Measurements from ENCODE around the gene MAP2K2. TPM values are rescaled to one million over a fixed set of nuclear protein-coding genes. Genes with fewer than 3 reads are reported as not detected.
A peak's percentile ranks its signal among the peaks of the same experiment; 100 is the strongest.
"Not testable (repeated sequence)": the region's sequence is repeated elsewhere in the genome, so short reads cannot be mapped to it uniquely, and the experiment has no call there.

MAP2K2 gene
- total RNA-seq = 100 to 1,000 TPM; 211 to 260 TPM

- Histone ChIP-seq H3K36me3 (no peaks in the 10 kb centered on the region), H3K27ac (peak within 1 kb of the TSS; percentile 26), H3K4me1 (peaks cover 4% of the 10 kb centered on the region), H3K9me3 (no peaks in the 10 kb centered on the region), H3K9ac (ENCODE audit: low read depth in 2 of 2, low read length in 2 of 2) (peak within 1 kb of the TSS; percentile 88 to 97), H3K27me3 (no peaks in the 10 kb centered on the region), H3K4me3 (peak within 1 kb of the TSS; percentile 71)
- intact Hi-C loops (cut with DNase I) = no loop called here
- no peak for TF ChIP-seq CTCF (IDR thresholded peaks at IDR 0.05)
- DNase-seq = peak; percentile 96
Measured at GRCh38 chr19:4123615-4124568, at the start of gene MAP2K2. MAP2K2 (minus strand) TSS chr19:4124122; CDS start chr19:4123875, 247 bp downstream.

GRCh38 chr19:4172861-4173473 is 49.0 kb upstream of the MAP2K2 start:
- Histone ChIP-seq H3K27ac (peak overlapping the region; percentile 53), H3K9me3 (no peaks in the 10 kb centered on the region), H3K9ac (ENCODE audit: low read depth in 2 of 2, low read length in 2 of 2) (no peak overlapping the region), H3K36me3 (no peaks in the 10 kb centered on the region), H3K27me3 (peaks cover 4% of the 10 kb centered on the region), H3K4me3 (no peak overlapping the region), H3K4me1 (peaks cover 7% of the 10 kb centered on the region)
- peak; percentile 82 for DNase-seq
- intact Hi-C loops (cut with DNase I) = no loop called here
- no peak for TF ChIP-seq CTCF (IDR thresholded peaks at IDR 0.05)

- no peak overlapping the region for H3K4me3 ChIP-seq
- TF ChIP-seq CTCF (IDR thresholded peaks at IDR 0.05) = no peak
- H3K4me1 ChIP-seq = peaks cover 7% of the 10 kb centered on the region
- H3K36me3 ChIP-seq = no peaks in the 10 kb centered on the region
- H3K9ac ChIP-seq (ENCODE audit: low read depth in 2 of 2, low read length in 2 of 2) = no peak overlapping the region
- peaks cover 4% of the 10 kb centered on the region for H3K27me3 ChIP-seq
- DNase-seq = no peak
- intact Hi-C loops (cut with DNase I) = no loop called here
- no peaks in the 10 kb centered on the region for H3K9me3 ChIP-seq
- H3K27ac ChIP-seq = no peak overlapping the region
Measured at GRCh38 chr19:4171676-4172075, 47.8 kb upstream of the MAP2K2 start.

GRCh38 chr19:4164262-4164661 is 40.3 kb upstream of the MAP2K2 start:
- Histone ChIP-seq H3K27ac (no peak overlapping the region), H3K27me3 (no peaks in the 10 kb centered on the region), H3K36me3 (no peaks in the 10 kb centered on the region), H3K4me1 (no peaks in the 10 kb centered on the region), H3K9ac (ENCODE audit: low read depth in 2 of 2, low read length in 2 of 2) (no peak overlapping the region), H3K9me3 (no peaks in the 10 kb centered on the region), H3K4me3 (no peak overlapping the region)
- intact Hi-C loops (cut with DNase I) = no loop called here
- no peak for DNase-seq
- no peak for TF ChIP-seq CTCF (IDR thresholded peaks at IDR 0.05)

- H3K27ac ChIP-seq = no peak overlapping the region
- no peaks in the 10 kb centered on the region for H3K36me3 ChIP-seq
- intact Hi-C loops (cut with DNase I) = no loop called here
- no peak for TF ChIP-seq CTCF (IDR thresholded peaks at IDR 0.05)
- H3K4me3 ChIP-seq = no peak overlapping the region
- no peaks in the 10 kb centered on the region for H3K9me3 ChIP-seq
- H3K9ac ChIP-seq (ENCODE audit: low read depth in 2 of 2, low read length in 2 of 2) = no peak overlapping the region
- no peaks in the 10 kb centered on the region for H3K27me3 ChIP-seq
- DNase-seq = no peak
- no peaks in the 10 kb centered on the region for H3K4me1 ChIP-seq
Measured at GRCh38 chr19:4161415-4162077, 37.6 kb upstream of the MAP2K2 start.

- H3K27ac ChIP-seq; H3K4me1 ChIP-seq; intact Hi-C loops (cut with DNase I); H3K36me3 ChIP-seq; H3K27me3 ChIP-seq; H3K4me3 ChIP-seq; H3K9me3 ChIP-seq; DNase-seq; H3K9ac ChIP-seq (ENCODE audit: low read depth in 2 of 2, low read length in 2 of 2): not testable (repeated sequence)
Measured at GRCh38 chr19:4157971-4158370, 34.0 kb upstream of the MAP2K2 start.
